ENCODE results near the gene CYTH1.

Gene CYTH1

GRCh38 chr17:78734793-78735641, 47.1 kb downstream of the CYTH1 start:
- peak; percentile 36 for DNase-seq

- DNase-seq, result no peak
These were observed 49.7 kb downstream of the CYTH1 start for GRCh38 chr17:78732354-78732753.

GRCh38 chr17:78731904-78732303, 50.2 kb downstream of the CYTH1 start:
- no peak for DNase-seq

GRCh38 chr17:78729641-78730040, 52.4 kb downstream of the CYTH1 start:
- DNase-seq, result no peak

- DNase-seq, result no peak
These were observed 53.6 kb downstream of the CYTH1 start for GRCh38 chr17:78728495-78728894.

- DNase-seq, result no peak
These were observed 54.4 kb downstream of the CYTH1 start for GRCh38 chr17:78727476-78728229.

- no peak for DNase-seq
These were observed 55.0 kb downstream of the CYTH1 start for GRCh38 chr17:78727057-78727456.

- no peak for DNase-seq
These were observed 55.6 kb downstream of the CYTH1 start for GRCh38 chr17:78726513-78726912.

GRCh38 chr17:78725448-78726021, 56.5 kb downstream of the CYTH1 start:
- peak; percentile 55 for DNase-seq

- DNase-seq, result no peak
These were observed 57.1 kb downstream of the CYTH1 start for GRCh38 chr17:78724999-78725398.

GRCh38 chr17:78724544-78724943, 57.5 kb downstream of the CYTH1 start:
- DNase-seq, result no peak

GRCh38 chr17:78723957-78724356, 58.1 kb downstream of the CYTH1 start:
- no peak for DNase-seq

GRCh38 chr17:78723001-78723796, 58.9 kb downstream of the CYTH1 start:
- DNase-seq, result no peak

- DNase-seq, result no peak
These were observed 59.8 kb downstream of the CYTH1 start for GRCh38 chr17:78722246-78722761.

- peak; percentile 39 for DNase-seq
These were observed 62.3 kb downstream of the CYTH1 start for GRCh38 chr17:78719630-78720298.

- no peak for DNase-seq
These were observed 63.4 kb downstream of the CYTH1 start for GRCh38 chr17:78718575-78719208.

GRCh38 chr17:78717431-78717980, 64.6 kb downstream of the CYTH1 start:
- DNase-seq, result no peak

- DNase-seq, result peak; percentile 57
These were observed 65.2 kb downstream of the CYTH1 start for GRCh38 chr17:78716814-78717393.

- DNase-seq, result no peak
These were observed 65.8 kb downstream of the CYTH1 start for GRCh38 chr17:78716292-78716691.

GRCh38 chr17:78715876-78716275, 66.2 kb downstream of the CYTH1 start:
- DNase-seq, result no peak
